CD14-positive monocyte (primary cell): ENCODE results near the gene SEMA3D. TPM values are rescaled to one million over a fixed set of nuclear protein-coding genes. Genes with fewer than 3 reads are reported as not detected.

Experiments used
- DNase-seq, 3 donors: peaks; one replicate each; pipeline ENCODE4 v3.0.0-alpha.2; 2011 to 2022
- H2AFZ ChIP-seq: 2 replicates; pipeline ENCODE4 v1.6.0; 2012; ENCODE audit warnings: mild to moderate bottlenecking, low read depth, low read length, inconsistent platforms; ENCODE audit not compliant: insufficient read depth, poor library complexity, severe bottlenecking
- H3K27ac ChIP-seq, 2 donors: 1 replicate in 1 of 2; 2 replicates in 1 of 2; pipeline ENCODE4 v1.5.1; 2012 to 2013; ENCODE audit warnings: low read length in 2 of 2, control low read depth in 1 of 2, inconsistent platforms in 1 of 2, low read depth in 1 of 2, mild to moderate bottlenecking in 1 of 2
- H3K27me3 ChIP-seq, 2 donors: one replicate each; pipeline versions ENCODE4 v1.6.0 to v1.6.1; 2011 to 2013; ENCODE audit warnings: low read length in 2 of 2; ENCODE audit not compliant: control insufficient read depth in 2 of 2, insufficient read depth in 2 of 2
- H3K36me3 ChIP-seq, 2 donors: replicated peaks in 1 of 2; 1 replicate in 1 of 2; 2 replicates in 1 of 2; pipeline versions ENCODE4 v1.5.1 to v1.6.1; 2012 to 2013; ENCODE audit warnings: low read length in 2 of 2, control low read depth in 1 of 2, inconsistent platforms in 1 of 2, mild to moderate bottlenecking in 1 of 2; ENCODE audit not compliant: insufficient read depth in 2 of 2, control insufficient read depth in 1 of 2
- H3K4me1 ChIP-seq, 2 donors: 1 replicate in 1 of 2; 2 replicates in 1 of 2; pipeline versions ENCODE4 v1.5.1 to v1.6.1; 2012 to 2013; ENCODE audit warnings: low read length in 2 of 2, control low read depth in 1 of 2, inconsistent platforms in 1 of 2, mild to moderate bottlenecking in 1 of 2, moderate library complexity in 1 of 2; ENCODE audit not compliant: insufficient read depth in 2 of 2, control insufficient read depth in 1 of 2
- H3K4me2 ChIP-seq: replicated peaks from 2 replicates; pipeline ENCODE3; 2012; ENCODE audit warnings: low read length, moderate library complexity, mild to moderate bottlenecking; ENCODE audit not compliant: poor library complexity, severe bottlenecking; ENCODE audit errors: extremely low read depth
- H3K4me3 ChIP-seq, 3 experiments: fragments of 200-600 bp in 1 of 3; sonication (generic) in 1 of 3; replicated peaks in 1 of 3; 1 replicate in 2 of 3; 2 replicates in 1 of 3; pipeline ENCODE4 v1.5.1; 2011 to 2013; ENCODE audit warnings: low read length in 3 of 3, mild to moderate bottlenecking in 3 of 3, control low read depth in 2 of 3, low read depth in 2 of 3, inconsistent platforms in 1 of 3, moderate library complexity in 1 of 3
- H3K79me2 ChIP-seq: 2 replicates; pipeline ENCODE4 v1.6.0; 2012; ENCODE audit warnings: mild to moderate bottlenecking, control low read depth, inconsistent platforms, low read length, moderate library complexity; ENCODE audit not compliant: insufficient read depth
- H3K9ac ChIP-seq: 2 replicates; pipeline ENCODE4 v1.6.0; 2017; ENCODE audit warnings: low read length, mild to moderate bottlenecking; ENCODE audit not compliant: insufficient read depth, poor library complexity, severe bottlenecking
- H3K9me3 ChIP-seq, 2 donors: replicated peaks in 1 of 2; 1 replicate in 1 of 2; 2 replicates in 1 of 2; pipeline versions ENCODE4 v1.5.1 to v1.6.1; 2012 to 2013; ENCODE audit warnings: low read length in 2 of 2, control low read depth in 1 of 2; ENCODE audit not compliant: control insufficient read depth in 1 of 2, insufficient read depth in 1 of 2
- H4K20me1 ChIP-seq: 2 replicates; pipeline ENCODE4 v1.6.0; 2012; ENCODE audit warnings: mild to moderate bottlenecking, low read length, control low read depth, moderate library complexity; ENCODE audit not compliant: insufficient read depth
- H3K27ac Mint-ChIP-seq, 7 donors: one replicate each; pipeline ENCODE4 v1.8.0; 2020; ENCODE audit warnings: mild to moderate bottlenecking in 7 of 7, mixed read lengths in 7 of 7, moderate library complexity in 6 of 7, inconsistent platforms in 2 of 7
- H3K27me3 Mint-ChIP-seq, 3 donors: one replicate each; pipeline ENCODE4 v1.8.0; 2021 to 2022; ENCODE audit warnings: low read depth in 3 of 3, mild to moderate bottlenecking in 3 of 3, mixed read lengths in 3 of 3, moderate library complexity in 3 of 3, inconsistent platforms in 1 of 3
- H3K36me3 Mint-ChIP-seq, 2 donors: one replicate each; pipeline ENCODE4 v1.8.0; 2020; ENCODE audit warnings: mixed read lengths in 2 of 2, inconsistent platforms in 1 of 2, mild to moderate bottlenecking in 1 of 2
- H3K4me1 Mint-ChIP-seq: one replicate; pipeline ENCODE4 v1.8.0; 2020; ENCODE audit warnings: mild to moderate bottlenecking, mixed read lengths
- H3K4me3 Mint-ChIP-seq, 2 donors: one replicate each; pipeline ENCODE4 v1.8.0; 2020; ENCODE audit warnings: mild to moderate bottlenecking in 2 of 2, mixed read lengths in 2 of 2, moderate library complexity in 1 of 2
- H3K9me3 Mint-ChIP-seq, 7 donors: one replicate each; pipeline ENCODE4 v1.8.0; 2020 to 2022; ENCODE audit warnings: mixed read lengths in 7 of 7, mild to moderate bottlenecking in 6 of 7, moderate library complexity in 6 of 7, inconsistent platforms in 2 of 7
- intact Hi-C, 2 donors: fragments of 100-400 bp; cut with micrococcal nuclease; formaldehyde crosslinking; loops; one replicate each; pipeline versions ENCODE4 v1.15.0 to v1.15.1; 2023
- polyA plus RNA-seq, 3 donors: library from polyadenylated mRNA; depleted of rRNA in 1 of 3; unstranded in 2 of 3; stranded (reverse) in 1 of 3; fragments of 300-500 nt in 2 of 3; fragments of >200 nt in 1 of 3; fragmentation: Illumina TruSeq in 2 of 3; gene quantifications; 1 replicate in 2 of 3; 2 replicates in 1 of 3; pipeline ENCODE4 v1.2.3, GENCODE V29; 2012 to 2021
- TF ChIP-seq, protein P1 (sequence below): fragments of 200-600 bp; IDR thresholded peaks from one replicate; pipeline ENCODE4 v1.8.0; 2022; ENCODE audit warnings: antibody characterized with exemption, mild to moderate bottlenecking

The SEMA3D gene
- polyA plus RNA-seq, 3 donors = not detected

DNA sequence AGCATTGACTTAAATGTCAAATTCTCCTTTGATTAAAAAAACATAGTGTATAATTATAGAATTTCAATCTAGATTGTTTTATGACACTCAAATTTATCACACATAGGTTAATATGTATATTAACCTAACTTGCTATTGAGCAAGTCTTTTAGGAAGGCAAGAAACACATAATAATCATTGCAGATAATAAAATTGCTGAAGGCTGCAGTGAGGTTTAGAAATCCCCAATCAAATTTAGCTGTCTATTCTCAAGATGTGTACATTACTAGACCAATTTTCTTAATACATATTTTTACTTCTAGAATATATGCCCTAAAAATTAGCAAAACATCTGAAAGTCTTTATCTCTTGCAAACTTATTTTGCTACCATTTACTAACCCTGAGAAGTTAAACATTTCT is 34.9 kb upstream of the SEMA3D start:
- Histone ChIP-seq H3K9ac (no peak overlapping the region), H3K36me3 (no peaks in the 10 kb centered on the region), H4K20me1 (no peaks in the 10 kb centered on the region), H3K4me3 (no peak overlapping the region), H3K27me3 (no peaks in the 10 kb centered on the region), H2AFZ (no peak overlapping the region), H3K9me3 (no peaks in the 10 kb centered on the region), H3K27ac (no peak overlapping the region), H3K4me2 (no peak overlapping the region), H3K79me2 (no peaks in the 10 kb centered on the region), H3K4me1 (no peaks in the 10 kb centered on the region)
- peaks cover 0 to 2% (median 0%) of the 10 kb centered on the region in 3 donors for H3K27me3 Mint-ChIP-seq
- TF ChIP-seq, protein P1, sequence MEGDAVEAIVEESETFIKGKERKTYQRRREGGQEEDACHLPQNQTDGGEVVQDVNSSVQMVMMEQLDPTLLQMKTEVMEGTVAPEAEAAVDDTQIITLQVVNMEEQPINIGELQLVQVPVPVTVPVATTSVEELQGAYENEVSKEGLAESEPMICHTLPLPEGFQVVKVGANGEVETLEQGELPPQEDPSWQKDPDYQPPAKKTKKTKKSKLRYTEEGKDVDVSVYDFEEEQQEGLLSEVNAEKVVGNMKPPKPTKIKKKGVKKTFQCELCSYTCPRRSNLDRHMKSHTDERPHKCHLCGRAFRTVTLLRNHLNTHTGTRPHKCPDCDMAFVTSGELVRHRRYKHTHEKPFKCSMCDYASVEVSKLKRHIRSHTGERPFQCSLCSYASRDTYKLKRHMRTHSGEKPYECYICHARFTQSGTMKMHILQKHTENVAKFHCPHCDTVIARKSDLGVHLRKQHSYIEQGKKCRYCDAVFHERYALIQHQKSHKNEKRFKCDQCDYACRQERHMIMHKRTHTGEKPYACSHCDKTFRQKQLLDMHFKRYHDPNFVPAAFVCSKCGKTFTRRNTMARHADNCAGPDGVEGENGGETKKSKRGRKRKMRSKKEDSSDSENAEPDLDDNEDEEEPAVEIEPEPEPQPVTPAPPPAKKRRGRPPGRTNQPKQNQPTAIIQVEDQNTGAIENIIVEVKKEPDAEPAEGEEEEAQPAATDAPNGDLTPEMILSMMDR = no peak
- DNase-seq = no peak
- H3K9me3 Mint-ChIP-seq = peaks cover 0 to 1% (median 0%) of the 10 kb centered on the region in 7 donors
- intact Hi-C loops = no loop called here
- H3K27ac Mint-ChIP-seq = no peak overlapping the region
- no peaks in the 10 kb centered on the region for H3K4me1 Mint-ChIP-seq
- no peaks in the 10 kb centered on the region for H3K36me3 Mint-ChIP-seq
- H3K4me3 Mint-ChIP-seq = no peak overlapping the region

DNA sequence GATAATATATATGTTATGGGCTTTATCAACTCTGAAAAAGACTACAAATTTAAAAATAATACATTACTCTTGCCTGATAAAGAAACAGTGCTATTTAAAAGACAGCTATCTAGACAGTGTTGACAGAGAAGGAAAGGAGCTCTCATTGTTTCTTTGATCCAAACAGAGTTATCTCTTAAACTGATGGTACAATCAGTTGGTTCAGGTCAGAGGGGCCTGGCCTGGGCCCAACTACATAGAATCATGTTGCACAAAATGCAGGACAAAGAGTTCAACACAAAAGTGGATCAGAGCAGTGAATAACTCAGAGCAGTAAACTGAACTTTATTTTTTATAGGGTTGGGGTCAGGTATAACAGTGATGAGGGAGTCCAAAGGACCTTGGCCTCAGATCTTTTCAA is 33.8 kb upstream of the SEMA3D start:
- Histone ChIP-seq H3K79me2 (no peaks in the 10 kb centered on the region), H3K9ac (no peak overlapping the region), H4K20me1 (no peaks in the 10 kb centered on the region), H3K36me3 (no peaks in the 10 kb centered on the region), H3K4me3 (no peak overlapping the region), H3K4me1 (no peaks in the 10 kb centered on the region), H3K27ac (no peak overlapping the region), H3K9me3 (no peaks in the 10 kb centered on the region), H3K4me2 (no peak overlapping the region), H2AFZ (no peak overlapping the region), H3K27me3 (no peaks in the 10 kb centered on the region)
- peaks cover 0 to 1% (median 0%) of the 10 kb centered on the region in 7 donors for H3K9me3 Mint-ChIP-seq
- no peaks in the 10 kb centered on the region for H3K36me3 Mint-ChIP-seq
- no peaks in the 10 kb centered on the region for H3K4me1 Mint-ChIP-seq
- TF ChIP-seq, protein P1 = no peak
- intact Hi-C loops = no loop called here
- no peak overlapping the region for H3K27ac Mint-ChIP-seq
- H3K4me3 Mint-ChIP-seq = no peak overlapping the region
- no peak for DNase-seq
- peaks cover 0 to 2% (median 0%) of the 10 kb centered on the region in 3 donors for H3K27me3 Mint-ChIP-seq
